ENCODE results near the gene PCNX1.

DNA sequence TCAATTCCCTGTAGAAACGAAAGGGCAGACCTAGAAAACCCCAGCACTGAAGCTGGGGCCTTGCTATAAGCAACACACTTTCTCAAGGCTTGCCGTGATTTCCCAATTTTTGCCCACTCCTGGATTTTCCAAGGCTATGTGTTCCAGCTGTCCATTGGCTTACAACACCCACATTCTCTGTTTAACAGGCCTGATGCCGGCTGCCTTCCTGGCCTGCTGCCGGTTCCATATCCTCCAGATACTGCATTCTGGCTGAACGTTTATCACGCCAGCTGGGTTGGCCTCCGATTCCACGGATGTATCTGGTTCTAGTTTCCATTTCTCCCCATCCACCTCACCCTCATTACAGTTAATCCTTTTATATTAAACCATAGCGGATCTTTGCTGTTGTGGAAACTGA, 2.0 kb upstream of the PCNX1 start:
- no peak for TF ChIP-seq SMC3 (IDR thresholded peaks at IDR 0.05; ENCODE audit: low read depth, low read length)
- TF ChIP-seq, protein P1, sequence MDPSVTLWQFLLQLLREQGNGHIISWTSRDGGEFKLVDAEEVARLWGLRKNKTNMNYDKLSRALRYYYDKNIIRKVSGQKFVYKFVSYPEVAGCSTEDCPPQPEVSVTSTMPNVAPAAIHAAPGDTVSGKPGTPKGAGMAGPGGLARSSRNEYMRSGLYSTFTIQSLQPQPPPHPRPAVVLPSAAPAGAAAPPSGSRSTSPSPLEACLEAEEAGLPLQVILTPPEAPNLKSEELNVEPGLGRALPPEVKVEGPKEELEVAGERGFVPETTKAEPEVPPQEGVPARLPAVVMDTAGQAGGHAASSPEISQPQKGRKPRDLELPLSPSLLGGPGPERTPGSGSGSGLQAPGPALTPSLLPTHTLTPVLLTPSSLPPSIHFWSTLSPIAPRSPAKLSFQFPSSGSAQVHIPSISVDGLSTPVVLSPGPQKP (IDR thresholded peaks at IDR 0.05; ENCODE audit: borderline replicate concordance, low read depth, low read length), result no peak
- TF ChIP-seq, protein P2, sequence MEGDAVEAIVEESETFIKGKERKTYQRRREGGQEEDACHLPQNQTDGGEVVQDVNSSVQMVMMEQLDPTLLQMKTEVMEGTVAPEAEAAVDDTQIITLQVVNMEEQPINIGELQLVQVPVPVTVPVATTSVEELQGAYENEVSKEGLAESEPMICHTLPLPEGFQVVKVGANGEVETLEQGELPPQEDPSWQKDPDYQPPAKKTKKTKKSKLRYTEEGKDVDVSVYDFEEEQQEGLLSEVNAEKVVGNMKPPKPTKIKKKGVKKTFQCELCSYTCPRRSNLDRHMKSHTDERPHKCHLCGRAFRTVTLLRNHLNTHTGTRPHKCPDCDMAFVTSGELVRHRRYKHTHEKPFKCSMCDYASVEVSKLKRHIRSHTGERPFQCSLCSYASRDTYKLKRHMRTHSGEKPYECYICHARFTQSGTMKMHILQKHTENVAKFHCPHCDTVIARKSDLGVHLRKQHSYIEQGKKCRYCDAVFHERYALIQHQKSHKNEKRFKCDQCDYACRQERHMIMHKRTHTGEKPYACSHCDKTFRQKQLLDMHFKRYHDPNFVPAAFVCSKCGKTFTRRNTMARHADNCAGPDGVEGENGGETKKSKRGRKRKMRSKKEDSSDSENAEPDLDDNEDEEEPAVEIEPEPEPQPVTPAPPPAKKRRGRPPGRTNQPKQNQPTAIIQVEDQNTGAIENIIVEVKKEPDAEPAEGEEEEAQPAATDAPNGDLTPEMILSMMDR (conservative IDR thresholded peaks at IDR 0.05; ENCODE audit: low read depth, low read length), result no peak
- TF ChIP-seq RFX5 (IDR thresholded peaks at IDR 0.05; ENCODE audit: low read depth, low read length), result no peak
